SK-N-SH (cell line): ENCODE data around the gene IFT52. TPM values are rescaled to one million over a fixed set of nuclear protein-coding genes. Genes with fewer than 3 reads are reported as not detected.

Experiments
- CTCF ChIA-PET: fragments of 300-600, 350-600 bp; formaldehyde crosslinking; extraction: SDS; loops from one replicate; lab custom pipeline; 2021; lab: Yijun Ruan, JAX
- POLR2A ChIA-PET: fragments of 350-600 bp; sonication (Branson Sonifier 250); formaldehyde crosslinking; extraction: SDS; loops from one replicate; lab custom pipeline; 2020; ENCODE audit warnings: antibody characterized with exemption, inconsistent platforms; lab: Yijun Ruan, JAX
- DNase-seq: peaks from one replicate; pipeline ENCODE4 v3.0.0; 2012
- H2AFZ ChIP-seq: fragments of 200-600 bp; sonication (generic); 2 replicates; pipeline ENCODE4 v1.8.1; 2016; ENCODE audit warnings: antibody characterized with exemption, mild to moderate bottlenecking, low read depth
- H3F3A ChIP-seq: fragments of 200-600 bp; sonication (generic); replicated peaks from 2 replicates; pipeline ENCODE3; 2016; ENCODE audit warnings: antibody characterized with exemption, mild to moderate bottlenecking; ENCODE audit not compliant: insufficient read depth
- H3K27ac ChIP-seq, 2 experiments: fragments of 200-500 bp in 1 of 2; fragments of 200-600 bp in 1 of 2; sonication (Bioruptor generic) in 1 of 2; sonication (generic), shearing (Covaris generic) in 1 of 2; 2 replicates each; pipeline versions ENCODE4 v1.5.1 to v1.6.1; 2014 to 2016; ENCODE audit warnings: low read depth in 2 of 2, inconsistent platforms in 1 of 2, low read length in 1 of 2, mild to moderate bottlenecking in 1 of 2, mixed read lengths in 1 of 2
- H3K27me3 ChIP-seq: fragments of 200-600 bp; sonication (generic), shearing (Covaris generic); 2 replicates; pipeline ENCODE4 v1.6.1; 2016; ENCODE audit warnings: mixed run types; ENCODE audit not compliant: insufficient read depth
- H3K36me3 ChIP-seq, 2 experiments: fragments of 200-500 bp in 1 of 2; fragments of 200-600 bp in 1 of 2; sonication (Bioruptor generic) in 1 of 2; sonication (generic) in 1 of 2; replicated peaks in 1 of 2; 2 replicates each; pipeline versions ENCODE3 to v1.5.1; 2014 to 2016; ENCODE audit warnings: low read length in 1 of 2, mild to moderate bottlenecking in 1 of 2; ENCODE audit not compliant: insufficient read depth in 2 of 2, control insufficient read depth in 1 of 2
- H3K4me1 ChIP-seq, 2 experiments: fragments of 200-500 bp in 1 of 2; fragments of 200-600 bp in 1 of 2; sonication (Bioruptor generic) in 1 of 2; sonication (generic), shearing (Covaris generic) in 1 of 2; 2 replicates each; pipeline versions ENCODE4 v1.5.1 to v1.6.1; 2014 to 2016; ENCODE audit warnings: low read depth in 1 of 2, low read length in 1 of 2, mixed run types in 1 of 2; ENCODE audit not compliant: insufficient read depth in 2 of 2, control insufficient read depth in 1 of 2
- H3K4me2 ChIP-seq: fragments of 200-600 bp; sonication (generic), shearing (Covaris generic); 2 replicates; pipeline ENCODE4 v1.6.1; 2017; ENCODE audit warnings: mixed run types
- H3K4me3 ChIP-seq, 2 experiments: fragments of 200-500 bp in 1 of 2; fragments of 200-600 bp in 1 of 2; sonication (Bioruptor generic) in 1 of 2; sonication (generic), shearing (Covaris generic) in 1 of 2; 2 replicates each; pipeline versions ENCODE4 v1.5.1 to v1.8.1; 2014 to 2016; ENCODE audit warnings: low read depth in 2 of 2, inconsistent platforms in 1 of 2, low read length in 1 of 2, mild to moderate bottlenecking in 1 of 2, mixed read lengths in 1 of 2, moderate library complexity in 1 of 2
- H3K79me2 ChIP-seq: fragments of 200-600 bp; sonication (generic); 2 replicates; pipeline ENCODE4 v1.8.1; 2017; ENCODE audit warnings: mild to moderate bottlenecking; ENCODE audit not compliant: insufficient read depth
- H3K9ac ChIP-seq: fragments of 200-600 bp; sonication (generic); 2 replicates; pipeline ENCODE4 v1.6.1; 2017; ENCODE audit warnings: mixed run types
- H3K9me2 ChIP-seq: fragments of 200-600 bp; sonication (generic); 2 replicates; pipeline ENCODE4 v1.6.1; 2017; ENCODE audit warnings: mixed run types
- H3K9me3 ChIP-seq: fragments of 200-600 bp; sonication (generic); 2 replicates; pipeline ENCODE4 v1.6.1; 2017; ENCODE audit warnings: mixed run types, mild to moderate bottlenecking, moderate library complexity
- H4K20me1 ChIP-seq: fragments of 200-600 bp; sonication (generic); 2 replicates; pipeline ENCODE4 v1.6.1; 2017; ENCODE audit warnings: mild to moderate bottlenecking, mixed run types; ENCODE audit not compliant: insufficient read depth
- ELF1 ChIP-seq: IDR thresholded peaks from 2 replicates; pipeline ENCODE4 v1.4.0; 2012
- EP300 ChIP-seq, 2 experiments: IDR thresholded peaks; 2 replicates each; pipeline versions ENCODE4 v1.4.0 to v1.6.1; 2012; ENCODE audit warnings: borderline replicate concordance in 1 of 2, low read depth in 1 of 2, low read length in 1 of 2
- FOXJ3 ChIP-seq: sonication (generic); formaldehyde crosslinking; IDR thresholded peaks from 2 replicates; pipeline ENCODE4 v1.5.1; 2020; ENCODE audit warnings: mild to moderate bottlenecking, missing genetic modification reagents
- GABPA ChIP-seq: IDR thresholded peaks from 2 replicates; pipeline ENCODE4 v1.4.0; 2012; ENCODE audit warnings: low read depth, mild to moderate bottlenecking
- IRF3 ChIP-seq: fragments of 150-350 bp; IDR thresholded peaks from 2 replicates; pipeline ENCODE4 v1.6.1; 2016; ENCODE audit warnings: mild to moderate bottlenecking, low read depth, low read length
- JUND ChIP-seq: IDR thresholded peaks from 2 replicates; pipeline ENCODE4 v1.4.0; 2012
- MEF2A ChIP-seq: IDR thresholded peaks from 2 replicates; pipeline ENCODE4 v1.4.0; 2012; ENCODE audit warnings: low read depth, borderline replicate concordance
- MXI1 ChIP-seq: IDR thresholded peaks from 2 replicates; pipeline ENCODE4 v1.6.1; 2012; ENCODE audit warnings: mild to moderate bottlenecking, low read depth, low read length, improper control_type of control experiment
- NRF1 ChIP-seq: IDR thresholded peaks from 2 replicates; pipeline ENCODE4 v1.6.1; 2012; ENCODE audit warnings: low read depth, mild to moderate bottlenecking, low read length
- POLR2AphosphoS5 ChIP-seq: IDR thresholded peaks from 2 replicates; pipeline ENCODE4 v1.6.1; 2012; ENCODE audit warnings: low read depth, low read length
- RFX5 ChIP-seq: IDR thresholded peaks from 2 replicates; pipeline ENCODE4 v1.6.1; 2012; ENCODE audit warnings: mild to moderate bottlenecking, improper control_type of control experiment, low read length
- RXRA ChIP-seq: IDR thresholded peaks from 2 replicates; pipeline ENCODE4 v1.4.0; 2012; ENCODE audit warnings: low read depth, mild to moderate bottlenecking, borderline replicate concordance
- TCF12 ChIP-seq: IDR thresholded peaks from 2 replicates; pipeline ENCODE4 v1.4.0; 2012
- USF1 ChIP-seq: IDR thresholded peaks from 2 replicates; pipeline ENCODE4 v1.4.0; 2012; ENCODE audit warnings: low read depth, borderline replicate concordance
- USF2 ChIP-seq: fragments of 150-350 bp; IDR thresholded peaks from 2 replicates; pipeline ENCODE4 v1.6.1; 2017; ENCODE audit warnings: antibody characterized with exemption, low read length, low read depth, borderline replicate concordance
- WGBS: methylation state at CpG from one replicate; pipeline ENCODE4 v1.1.6; 2017; ENCODE audit warnings: low lambda C conversion rate; 5-methylcytosine and 5-hydroxymethylcytosine counted together
- polyA plus RNA-seq, 3 experiments: library from polyadenylated mRNA; depleted of rRNA; stranded (reverse); fragments of >200 nt; gene quantifications; 2 replicates each; pipeline ENCODE4 v1.2.3, GENCODE V29; 2012
- TF ChIP-seq, protein P1 (sequence below): IDR thresholded peaks from 2 replicates; pipeline ENCODE4; 2012
- TF ChIP-seq, protein P2 (sequence below): IDR thresholded peaks from 2 replicates; pipeline ENCODE4 v1.4.0; 2012; ENCODE audit warnings: low read depth, borderline replicate concordance

IFT52 gene
- polyA plus RNA-seq, 1 of the 3 experiments (the other 2 are of a cell fraction) = 34.0 TPM

DNA sequence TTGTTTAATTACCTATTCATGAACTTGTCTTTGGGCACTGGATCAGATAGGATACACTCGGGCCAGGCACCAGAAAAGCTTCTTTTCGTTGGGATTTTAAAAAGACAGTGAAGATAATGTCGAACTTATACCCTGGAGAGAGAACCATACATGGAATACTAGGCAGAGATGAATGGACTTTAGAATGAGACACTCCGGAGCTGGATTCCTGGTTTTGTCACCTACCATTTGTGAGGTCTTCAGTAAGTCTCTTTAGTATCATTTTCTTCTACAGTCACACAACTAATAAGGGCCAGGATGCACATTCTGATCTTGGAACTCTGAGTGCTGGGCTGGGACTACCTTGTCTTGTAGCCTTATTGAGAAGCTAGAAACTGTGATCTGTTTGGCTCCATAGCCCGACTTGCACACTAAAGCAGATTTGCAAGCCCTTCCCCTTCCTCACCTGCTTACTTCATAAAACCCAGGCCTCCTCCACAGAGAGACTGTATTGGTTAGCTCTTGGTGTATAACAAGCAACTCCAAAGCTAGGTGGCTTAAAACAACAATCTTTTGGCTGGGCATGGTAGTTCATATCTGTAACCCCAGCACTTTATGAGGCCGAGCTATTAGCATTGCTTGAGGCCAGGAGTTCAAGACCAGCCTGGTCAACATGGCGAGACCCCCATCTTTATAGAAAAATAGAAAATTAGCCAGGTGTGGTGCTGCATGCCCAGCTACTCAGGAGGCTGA is 7.4 kb upstream of the IFT52 start:
- CTCF ChIA-PET = interaction anchor here (1.1 to 1.4 kb wide), 3 partner anchors 9 to 109 kb away, joined by 4 to 6 read pairs (median 5); no protein-coding TSS in a partner anchor
- Histone ChIP-seq H3K4me3 (no peak overlapping the region), H3K9ac (no peak overlapping the region), H3K9me3 (no peaks in the 10 kb centered on the region), H4K20me1 (no peaks in the 10 kb centered on the region)
- TF ChIP-seq MEF2A = no peak
- TF ChIP-seq RXRA = no peak
- TF ChIP-seq GABPA = no peak
- TF ChIP-seq USF2 = no peak
- TF ChIP-seq, protein P1, sequence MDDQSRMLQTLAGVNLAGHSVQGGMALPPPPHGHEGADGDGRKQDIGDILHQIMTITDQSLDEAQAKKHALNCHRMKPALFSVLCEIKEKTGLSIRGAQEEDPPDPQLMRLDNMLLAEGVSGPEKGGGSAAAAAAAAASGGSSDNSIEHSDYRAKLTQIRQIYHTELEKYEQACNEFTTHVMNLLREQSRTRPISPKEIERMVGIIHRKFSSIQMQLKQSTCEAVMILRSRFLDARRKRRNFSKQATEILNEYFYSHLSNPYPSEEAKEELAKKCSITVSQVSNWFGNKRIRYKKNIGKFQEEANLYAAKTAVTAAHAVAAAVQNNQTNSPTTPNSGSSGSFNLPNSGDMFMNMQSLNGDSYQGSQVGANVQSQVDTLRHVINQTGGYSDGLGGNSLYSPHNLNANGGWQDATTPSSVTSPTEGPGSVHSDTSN = no peak
- no peak for TF ChIP-seq USF1
- TF ChIP-seq, protein P2, sequence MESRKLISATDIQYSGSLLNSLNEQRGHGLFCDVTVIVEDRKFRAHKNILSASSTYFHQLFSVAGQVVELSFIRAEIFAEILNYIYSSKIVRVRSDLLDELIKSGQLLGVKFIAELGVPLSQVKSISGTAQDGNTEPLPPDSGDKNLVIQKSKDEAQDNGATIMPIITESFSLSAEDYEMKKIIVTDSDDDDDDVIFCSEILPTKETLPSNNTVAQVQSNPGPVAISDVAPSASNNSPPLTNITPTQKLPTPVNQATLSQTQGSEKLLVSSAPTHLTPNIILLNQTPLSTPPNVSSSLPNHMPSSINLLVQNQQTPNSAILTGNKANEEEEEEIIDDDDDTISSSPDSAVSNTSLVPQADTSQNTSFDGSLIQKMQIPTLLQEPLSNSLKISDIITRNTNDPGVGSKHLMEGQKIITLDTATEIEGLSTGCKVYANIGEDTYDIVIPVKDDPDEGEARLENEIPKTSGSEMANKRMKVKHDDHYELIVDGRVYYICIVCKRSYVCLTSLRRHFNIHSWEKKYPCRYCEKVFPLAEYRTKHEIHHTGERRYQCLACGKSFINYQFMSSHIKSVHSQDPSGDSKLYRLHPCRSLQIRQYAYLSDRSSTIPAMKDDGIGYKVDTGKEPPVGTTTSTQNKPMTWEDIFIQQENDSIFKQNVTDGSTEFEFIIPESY = no peak
- no peak for TF ChIP-seq FOXJ3 (CRISPR knock-in tag)
- no peak for TF ChIP-seq NRF1
- no peak for TF ChIP-seq ELF1
- TF ChIP-seq IRF3 = no peak
- TF ChIP-seq RFX5 = no peak
- no peak for TF ChIP-seq MXI1
- TF ChIP-seq POLR2AphosphoS5 = no peak
- TF ChIP-seq JUND = no peak
- no peak for TF ChIP-seq TCF12
- TF ChIP-seq EP300 (IDR thresholded peaks at IDR 0.05; ENCODE audit: borderline replicate concordance in 1 of 2, low read depth in 1 of 2, low read length in 1 of 2) = no peak
- TF ChIP-seq, all 33 proteins: peak for 0
- Histone ChIP-seq H3K4me2 (no peak overlapping the region), H3K4me1 (no peaks in the 10 kb centered on the region; a peak in 1 of 4 replicates), H3K79me2 (no peaks in the 10 kb centered on the region), H2AFZ (no peak overlapping the region), H3F3A (peaks cover 3% of the 10 kb centered on the region), H3K36me3 (no peaks in the 10 kb centered on the region), H3K9me2 (no peaks in the 10 kb centered on the region), H3K27ac (peak overlapping the region in 1 of 2 experiments; percentile 50; a peak in 1 of 4 replicates), H3K27me3 (no peaks in the 10 kb centered on the region)
- WGBS = 62% methylated on average over 7 of the region's 7 CpGs
- DNase-seq = no peak
- POLR2A ChIA-PET = no interaction called here
